ENCODE measurements around the gene CCDC88C.

CCDC88C gene

DNA sequence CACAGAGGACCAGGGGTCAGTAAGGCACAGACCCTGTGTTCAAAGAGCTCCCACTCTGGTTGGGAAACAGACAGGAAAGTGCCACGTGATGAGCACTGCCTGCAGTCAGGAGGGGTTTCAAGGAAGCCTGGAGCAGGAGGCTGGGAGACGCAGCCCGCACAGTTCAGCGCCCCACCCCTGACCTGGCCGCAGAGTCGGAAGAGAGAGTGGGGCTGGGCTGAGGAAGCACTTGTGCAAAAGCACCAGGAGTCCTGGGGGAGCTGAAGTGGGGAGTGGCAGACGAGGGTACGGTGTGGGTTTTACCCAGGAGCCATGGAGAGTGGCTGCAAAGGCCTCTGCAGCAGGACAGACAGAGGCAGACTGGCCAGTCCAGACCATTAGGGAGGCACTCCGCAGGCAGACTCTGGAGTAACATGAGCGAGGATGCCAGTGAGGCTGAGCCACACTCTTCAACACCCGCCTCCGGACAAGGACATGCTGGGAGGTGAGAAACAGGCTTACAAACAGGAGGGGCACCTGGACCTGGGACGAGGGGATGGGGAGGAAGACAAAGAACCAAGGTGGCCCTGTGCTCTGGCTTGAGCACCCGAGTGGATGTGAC is 87.4 kb downstream of the CCDC88C start:
- Histone ChIP-seq H3K4me3 (ENCODE audit: low read length) (no peak overlapping the region), H3K9me3 (ENCODE audit: insufficient read depth, low read length) (no peaks in the 10 kb centered on the region), H3K4me1 (ENCODE audit: low read length) (peaks cover 3% of the 10 kb centered on the region), H3K4me2 (ENCODE audit: low read length) (no peak overlapping the region), H3K27me3 (ENCODE audit: low read depth, low read length) (no peaks in the 10 kb centered on the region), H2AFZ (ENCODE audit: low read depth, low read length) (no peak overlapping the region), H3K79me2 (ENCODE audit: low read length) (no peaks in the 10 kb centered on the region; the same call in 1 of the 2 replicates), H3K9ac (ENCODE audit: low read length) (no peak overlapping the region), H3K36me3 (replicated peaks; ENCODE audit: low read depth, low read length) (peaks cover 57% of the 10 kb centered on the region), H3K27ac (ENCODE audit: low read length) (no peak overlapping the region), H4K20me1 (ENCODE audit: insufficient read depth, low read length) (peaks cover 32% of the 10 kb centered on the region)
- TF ChIP-seq EZH2phosphoT487 (IDR thresholded peaks at IDR 0.05; ENCODE audit: low read depth) = no peak
- TF ChIP-seq, protein P1, sequence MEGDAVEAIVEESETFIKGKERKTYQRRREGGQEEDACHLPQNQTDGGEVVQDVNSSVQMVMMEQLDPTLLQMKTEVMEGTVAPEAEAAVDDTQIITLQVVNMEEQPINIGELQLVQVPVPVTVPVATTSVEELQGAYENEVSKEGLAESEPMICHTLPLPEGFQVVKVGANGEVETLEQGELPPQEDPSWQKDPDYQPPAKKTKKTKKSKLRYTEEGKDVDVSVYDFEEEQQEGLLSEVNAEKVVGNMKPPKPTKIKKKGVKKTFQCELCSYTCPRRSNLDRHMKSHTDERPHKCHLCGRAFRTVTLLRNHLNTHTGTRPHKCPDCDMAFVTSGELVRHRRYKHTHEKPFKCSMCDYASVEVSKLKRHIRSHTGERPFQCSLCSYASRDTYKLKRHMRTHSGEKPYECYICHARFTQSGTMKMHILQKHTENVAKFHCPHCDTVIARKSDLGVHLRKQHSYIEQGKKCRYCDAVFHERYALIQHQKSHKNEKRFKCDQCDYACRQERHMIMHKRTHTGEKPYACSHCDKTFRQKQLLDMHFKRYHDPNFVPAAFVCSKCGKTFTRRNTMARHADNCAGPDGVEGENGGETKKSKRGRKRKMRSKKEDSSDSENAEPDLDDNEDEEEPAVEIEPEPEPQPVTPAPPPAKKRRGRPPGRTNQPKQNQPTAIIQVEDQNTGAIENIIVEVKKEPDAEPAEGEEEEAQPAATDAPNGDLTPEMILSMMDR (IDR thresholded peaks at IDR 0.05; ENCODE audit: low read depth, low read length) = no peak

DNA sequence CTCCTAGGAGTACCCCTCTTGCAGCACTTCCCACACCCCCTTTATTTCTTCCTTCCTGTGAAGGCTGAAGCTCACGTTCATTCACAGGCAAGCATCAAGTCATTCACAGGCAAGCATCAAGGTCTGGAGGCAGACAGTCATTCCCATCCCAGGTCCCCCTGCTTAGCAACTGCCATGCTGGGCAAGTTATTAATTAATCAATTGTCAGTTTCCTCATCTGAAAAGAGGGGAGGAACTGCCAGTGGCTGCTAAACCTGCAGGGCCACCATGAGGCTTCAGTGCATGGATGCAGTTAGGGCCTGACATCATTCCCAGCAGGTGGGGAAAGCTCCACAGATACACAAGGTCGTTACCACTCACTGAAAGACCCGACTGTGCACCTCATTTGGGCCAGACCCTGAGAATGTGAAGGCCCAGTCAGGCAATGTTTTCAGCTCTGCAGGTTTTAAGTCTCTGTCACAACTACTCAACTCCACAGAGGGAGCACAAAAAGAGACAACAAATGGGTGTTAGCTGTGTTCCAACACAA is 88.1 kb downstream of the CCDC88C start:
- Histone ChIP-seq H3K9me3 (ENCODE audit: insufficient read depth, low read length) (no peaks in the 10 kb centered on the region), H3K27ac (ENCODE audit: low read length) (no peak overlapping the region), H3K79me2 (ENCODE audit: low read length) (no peaks in the 10 kb centered on the region; the same call in 1 of the 2 replicates), H3K9ac (ENCODE audit: low read length) (no peak overlapping the region), H4K20me1 (ENCODE audit: insufficient read depth, low read length) (peaks cover 29% of the 10 kb centered on the region), H3K4me1 (ENCODE audit: low read length) (peaks cover 9% of the 10 kb centered on the region), H3K36me3 (replicated peaks; ENCODE audit: low read depth, low read length) (peaks cover 58% of the 10 kb centered on the region), H2AFZ (ENCODE audit: low read depth, low read length) (no peak overlapping the region), H3K27me3 (ENCODE audit: low read depth, low read length) (no peaks in the 10 kb centered on the region), H3K4me2 (ENCODE audit: low read length) (no peak overlapping the region), H3K4me3 (ENCODE audit: low read length) (no peak overlapping the region)
- TF ChIP-seq, protein P1 (IDR thresholded peaks at IDR 0.05; ENCODE audit: low read depth, low read length) = no peak
- no peak for TF ChIP-seq EZH2phosphoT487 (IDR thresholded peaks at IDR 0.05; ENCODE audit: low read depth)

- Histone ChIP-seq H3K9me3 (ENCODE audit: insufficient read depth, low read length) (no peaks in the 10 kb centered on the region), H3K4me1 (ENCODE audit: low read length) (peaks cover 20% of the 10 kb centered on the region), H3K4me3 (ENCODE audit: low read length) (no peak overlapping the region), H3K79me2 (ENCODE audit: low read length) (no peaks in the 10 kb centered on the region; the same call in 1 of the 2 replicates), H3K4me2 (ENCODE audit: low read length) (no peak overlapping the region), H3K9ac (ENCODE audit: low read length) (no peak overlapping the region), H2AFZ (ENCODE audit: low read depth, low read length) (no peak overlapping the region), H3K27me3 (ENCODE audit: low read depth, low read length) (no peaks in the 10 kb centered on the region), H4K20me1 (ENCODE audit: insufficient read depth, low read length) (peaks cover 27% of the 10 kb centered on the region), H3K36me3 (replicated peaks; ENCODE audit: low read depth, low read length) (peaks cover 51% of the 10 kb centered on the region), H3K27ac (ENCODE audit: low read length) (no peak overlapping the region)
- TF ChIP-seq EZH2phosphoT487 (IDR thresholded peaks at IDR 0.05; ENCODE audit: low read depth) = no peak
- TF ChIP-seq, protein P1 (IDR thresholded peaks at IDR 0.05; ENCODE audit: low read depth, low read length) = no peak
These were observed 89.1 kb downstream of the CCDC88C start for GRCh38 chr14:91328313-91329050.

- Histone ChIP-seq H4K20me1 (ENCODE audit: insufficient read depth, low read length) (peaks cover 27% of the 10 kb centered on the region), H3K27ac (ENCODE audit: low read length) (no peak overlapping the region), H2AFZ (ENCODE audit: low read depth, low read length) (no peak overlapping the region), H3K4me1 (ENCODE audit: low read length) (peaks cover 27% of the 10 kb centered on the region), H3K9ac (ENCODE audit: low read length) (no peak overlapping the region), H3K9me3 (ENCODE audit: insufficient read depth, low read length) (no peaks in the 10 kb centered on the region), H3K27me3 (ENCODE audit: low read depth, low read length) (no peaks in the 10 kb centered on the region), H3K4me2 (ENCODE audit: low read length) (no peak overlapping the region), H3K79me2 (ENCODE audit: low read length) (peaks cover 4% of the 10 kb centered on the region), H3K4me3 (ENCODE audit: low read length) (no peak overlapping the region), H3K36me3 (replicated peaks; ENCODE audit: low read depth, low read length) (peaks cover 49% of the 10 kb centered on the region)
- TF ChIP-seq, protein P1 (IDR thresholded peaks at IDR 0.05; ENCODE audit: low read depth, low read length) = no peak
- TF ChIP-seq EZH2phosphoT487 (IDR thresholded peaks at IDR 0.05; ENCODE audit: low read depth) = no peak
These were observed 89.8 kb downstream of the CCDC88C start for GRCh38 chr14:91327661-91328312.

Measured in OCI-LY3 (cell line).